Measurements from ENCODE around the gene BCAS3.

The BCAS3 gene

DNA sequence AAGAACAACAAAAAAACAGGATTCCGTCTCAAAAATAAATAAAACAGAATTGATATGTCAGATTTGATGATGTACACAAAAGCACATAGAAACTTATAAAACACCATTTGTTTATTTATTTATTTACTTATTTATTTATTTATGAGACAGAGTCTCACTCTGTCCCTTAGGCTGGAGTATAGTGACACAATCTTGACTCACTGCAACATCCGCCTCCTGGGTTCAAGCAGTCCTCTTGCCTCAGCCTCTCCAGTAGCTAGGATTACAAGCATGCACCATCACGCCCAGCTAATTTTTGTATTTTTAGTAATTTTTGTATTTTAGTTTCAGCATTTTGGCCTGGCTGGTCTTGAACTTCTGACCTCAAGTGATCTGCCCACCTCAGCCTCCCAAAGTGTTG, 21.4 kb downstream of the BCAS3 start:
- TF ChIP-seq, protein P1, sequence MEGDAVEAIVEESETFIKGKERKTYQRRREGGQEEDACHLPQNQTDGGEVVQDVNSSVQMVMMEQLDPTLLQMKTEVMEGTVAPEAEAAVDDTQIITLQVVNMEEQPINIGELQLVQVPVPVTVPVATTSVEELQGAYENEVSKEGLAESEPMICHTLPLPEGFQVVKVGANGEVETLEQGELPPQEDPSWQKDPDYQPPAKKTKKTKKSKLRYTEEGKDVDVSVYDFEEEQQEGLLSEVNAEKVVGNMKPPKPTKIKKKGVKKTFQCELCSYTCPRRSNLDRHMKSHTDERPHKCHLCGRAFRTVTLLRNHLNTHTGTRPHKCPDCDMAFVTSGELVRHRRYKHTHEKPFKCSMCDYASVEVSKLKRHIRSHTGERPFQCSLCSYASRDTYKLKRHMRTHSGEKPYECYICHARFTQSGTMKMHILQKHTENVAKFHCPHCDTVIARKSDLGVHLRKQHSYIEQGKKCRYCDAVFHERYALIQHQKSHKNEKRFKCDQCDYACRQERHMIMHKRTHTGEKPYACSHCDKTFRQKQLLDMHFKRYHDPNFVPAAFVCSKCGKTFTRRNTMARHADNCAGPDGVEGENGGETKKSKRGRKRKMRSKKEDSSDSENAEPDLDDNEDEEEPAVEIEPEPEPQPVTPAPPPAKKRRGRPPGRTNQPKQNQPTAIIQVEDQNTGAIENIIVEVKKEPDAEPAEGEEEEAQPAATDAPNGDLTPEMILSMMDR (conservative IDR thresholded peaks at IDR 0.05; ENCODE audit: low read depth, low read length), result no peak
- Histone ChIP-seq H3K36me3 (ENCODE audit: insufficient read depth) (no peaks in the 10 kb centered on the region), H3K79me2 (ENCODE audit: insufficient read depth, low read depth) (no peaks in the 10 kb centered on the region)

DNA sequence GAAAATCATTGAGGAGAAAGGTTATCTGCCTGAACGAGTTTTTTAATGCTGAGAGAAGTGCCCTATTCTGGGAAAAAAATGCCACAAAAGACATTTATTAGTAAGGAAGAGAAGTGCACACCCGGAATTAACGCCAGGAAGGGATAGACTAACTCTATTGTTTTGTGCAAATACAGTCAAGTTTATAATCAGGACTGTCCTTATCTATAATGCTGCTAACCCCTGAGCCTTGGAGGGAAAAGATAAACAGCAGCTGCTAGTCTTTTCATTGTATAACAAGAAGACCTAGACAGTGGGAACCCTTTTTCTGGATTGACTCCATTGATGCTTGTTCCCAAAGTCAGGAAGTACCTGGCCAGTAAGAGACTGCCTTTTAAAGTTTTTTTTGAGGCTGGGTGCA, 26.5 kb downstream of the BCAS3 start:
- Histone ChIP-seq H3K4me3 (IDR thresholded peaks at IDR 0.05; ENCODE audit: insufficient read depth, low read depth, low read length) (no peak overlapping the region), H4K20me1 (ENCODE audit: insufficient read depth) (no peaks in the 10 kb centered on the region), H3K27me3 (ENCODE audit: insufficient read depth, low read depth) (no peaks in the 10 kb centered on the region), H3K79me2 (ENCODE audit: insufficient read depth, low read depth) (no peaks in the 10 kb centered on the region), H3K9ac (no peak overlapping the region), H2AFZ (ENCODE audit: low read depth) (no peak overlapping the region), H3K4me1 (ENCODE audit: low read depth, poor library complexity, severe bottlenecking) (no peaks in the 10 kb centered on the region), H3K4me2 (no peak overlapping the region), H3K27ac (no peak overlapping the region), H3K36me3 (ENCODE audit: insufficient read depth) (no peaks in the 10 kb centered on the region)
- TF ChIP-seq, protein P1 (conservative IDR thresholded peaks at IDR 0.05; ENCODE audit: low read depth, low read length), result no peak

More for the DNA sequence above, 21.4 kb downstream of the BCAS3 start:
- no peak overlapping the region for H2AFZ ChIP-seq (ENCODE audit: low read depth)
- no peak overlapping the region for H3K4me2 ChIP-seq
- no peak overlapping the region for H3K27ac ChIP-seq
- no peaks in the 10 kb centered on the region for H3K27me3 ChIP-seq (ENCODE audit: insufficient read depth, low read depth)
- H3K4me3 ChIP-seq (IDR thresholded peaks at IDR 0.05; ENCODE audit: insufficient read depth, low read depth, low read length), result no peak overlapping the region
- H3K9ac ChIP-seq, result no peak overlapping the region
- no peaks in the 10 kb centered on the region for H4K20me1 ChIP-seq (ENCODE audit: insufficient read depth)
- H3K4me1 ChIP-seq (ENCODE audit: low read depth, poor library complexity, severe bottlenecking), result peaks cover 20% of the 10 kb centered on the region

DNA sequence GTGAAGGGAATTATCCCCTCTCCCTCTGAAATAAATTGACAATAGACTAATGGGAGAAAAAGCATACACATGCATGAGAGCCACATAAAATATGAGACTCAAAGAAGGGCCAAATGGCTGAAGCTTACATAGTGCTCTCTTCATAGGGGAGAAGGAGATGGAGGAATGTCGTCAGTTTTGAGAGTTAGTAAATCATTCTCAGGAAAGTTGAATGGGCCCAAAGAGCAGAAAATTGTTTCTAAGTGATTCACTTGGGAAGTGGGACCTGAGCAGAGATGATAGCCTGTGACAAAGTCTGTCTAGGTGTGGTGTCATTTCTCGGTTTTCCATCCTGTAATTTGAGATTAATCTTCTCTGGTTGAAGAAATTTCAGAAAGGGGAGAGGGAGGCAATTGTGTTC, 35.0 kb downstream of the BCAS3 start:
- no peaks in the 10 kb centered on the region for H3K36me3 ChIP-seq (ENCODE audit: insufficient read depth)
- H3K79me2 ChIP-seq (ENCODE audit: insufficient read depth, low read depth), result no peaks in the 10 kb centered on the region
- no peak overlapping the region for H3K4me3 ChIP-seq (IDR thresholded peaks at IDR 0.05; ENCODE audit: insufficient read depth, low read depth, low read length)
- no peak overlapping the region for H3K9ac ChIP-seq
- no peaks in the 10 kb centered on the region for H3K27me3 ChIP-seq (ENCODE audit: insufficient read depth, low read depth)
- H4K20me1 ChIP-seq (ENCODE audit: insufficient read depth), result no peaks in the 10 kb centered on the region
- H2AFZ ChIP-seq (ENCODE audit: low read depth), result no peak overlapping the region
- no peak overlapping the region for H3K4me2 ChIP-seq
- H3K4me1 ChIP-seq (ENCODE audit: low read depth, poor library complexity, severe bottlenecking), result no peaks in the 10 kb centered on the region
- no peak overlapping the region for H3K27ac ChIP-seq
- TF ChIP-seq, protein P1 (conservative IDR thresholded peaks at IDR 0.05; ENCODE audit: low read depth, low read length), result no peak

DNA sequence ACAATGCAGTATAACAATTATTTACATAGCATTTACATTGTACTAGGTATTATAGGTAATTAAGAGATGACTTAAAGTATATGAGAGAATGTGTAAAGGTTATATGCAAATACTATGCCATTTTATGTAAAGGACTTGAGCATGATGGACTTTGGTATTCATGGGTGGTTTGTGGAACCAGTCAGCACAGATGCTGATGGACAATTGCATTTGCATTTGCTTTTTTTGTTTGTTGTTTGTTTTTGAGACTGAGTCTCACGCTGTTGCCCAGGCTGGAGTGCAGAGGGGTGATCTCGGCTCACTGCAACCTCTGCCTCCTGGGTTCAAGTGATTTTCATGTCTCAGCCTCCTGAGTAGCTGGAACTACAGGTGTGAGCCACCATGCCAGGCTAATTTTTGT, 36.0 kb downstream of the BCAS3 start:
- TF ChIP-seq, protein P1 (conservative IDR thresholded peaks at IDR 0.05; ENCODE audit: low read depth, low read length), result no peak
- H3K4me1 ChIP-seq (ENCODE audit: low read depth, poor library complexity, severe bottlenecking), result no peaks in the 10 kb centered on the region
- H3K4me2 ChIP-seq, result no peak overlapping the region
- H3K27ac ChIP-seq, result no peak overlapping the region
- no peaks in the 10 kb centered on the region for H3K36me3 ChIP-seq (ENCODE audit: insufficient read depth)
- no peaks in the 10 kb centered on the region for H4K20me1 ChIP-seq (ENCODE audit: insufficient read depth)
- no peak overlapping the region for H3K4me3 ChIP-seq (IDR thresholded peaks at IDR 0.05; ENCODE audit: insufficient read depth, low read depth, low read length)
- H2AFZ ChIP-seq (ENCODE audit: low read depth), result no peak overlapping the region
- no peaks in the 10 kb centered on the region for H3K79me2 ChIP-seq (ENCODE audit: insufficient read depth, low read depth)
- no peaks in the 10 kb centered on the region for H3K27me3 ChIP-seq (ENCODE audit: insufficient read depth, low read depth)
- no peak overlapping the region for H3K9ac ChIP-seq

Data from KMS-11 (cell line).